ENCODE data around the gene C6orf58.

C6orf58 gene

DNA sequence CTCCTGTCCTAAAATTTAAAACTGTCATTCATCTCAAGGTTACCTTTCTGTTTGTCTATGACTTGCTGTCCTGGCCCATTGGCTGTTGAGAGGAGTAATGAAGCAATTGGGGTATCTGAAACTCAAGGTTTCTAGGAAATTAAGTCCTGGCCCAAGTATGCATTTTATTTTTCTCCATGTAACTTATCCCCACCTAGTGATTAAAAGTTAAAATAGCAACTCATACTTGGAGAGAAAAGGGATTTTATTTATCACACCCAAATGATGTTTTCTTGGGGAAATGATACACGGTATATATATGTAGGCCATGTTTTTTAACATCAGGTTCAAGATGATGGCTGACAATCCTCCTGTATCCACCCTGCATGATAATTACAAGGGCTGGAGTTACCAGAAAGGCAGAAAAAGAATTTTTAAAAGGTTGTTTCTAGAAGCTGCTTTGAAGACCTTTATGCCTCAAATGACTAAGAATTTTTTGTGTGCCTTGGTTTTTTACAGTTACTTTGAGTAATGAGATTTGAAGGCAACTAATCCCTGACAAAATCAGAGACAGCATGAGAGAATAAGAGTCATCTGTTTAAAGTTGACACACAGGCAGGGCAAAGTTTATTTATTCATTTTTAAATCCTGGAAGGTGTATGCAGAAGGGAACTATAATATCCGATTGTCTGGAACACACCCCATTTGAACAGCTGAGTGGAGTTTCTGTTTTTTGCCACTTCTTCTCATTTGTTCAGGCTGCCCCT, 28.9 kb upstream of the C6orf58 start:
- DNase-seq (ENCODE audit: low read depth), result no peak
- no peak overlapping the region for H3K4me3 ChIP-seq (ENCODE audit: low read depth, low read length)

DNA sequence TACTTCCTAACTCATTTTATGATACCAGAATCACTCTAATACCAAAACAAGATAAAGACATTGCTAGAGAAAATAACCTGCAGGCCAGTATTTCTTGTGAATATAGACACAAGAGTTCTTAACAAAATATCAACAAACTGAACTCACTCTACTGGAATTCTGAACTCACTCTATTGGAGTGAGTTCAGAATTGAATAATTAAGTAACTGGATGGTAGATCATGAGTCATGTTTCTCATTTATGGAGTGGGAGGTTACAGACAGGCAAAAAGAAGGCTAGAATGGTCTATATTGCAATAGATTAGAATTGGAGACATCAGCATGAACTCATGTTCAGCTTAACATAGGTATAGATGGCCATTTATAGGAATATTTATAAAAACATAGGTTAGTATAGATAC, 26.6 kb upstream of the C6orf58 start:
- DNase-seq (ENCODE audit: low read depth), result no peak
- in situ Hi-C loops (cut with HindIII; ENCODE audit: low sequenced_read_pairs), result no loop called here
- no peak overlapping the region for H3K4me3 ChIP-seq (ENCODE audit: low read depth, low read length)
- TF ChIP-seq, protein P1, sequence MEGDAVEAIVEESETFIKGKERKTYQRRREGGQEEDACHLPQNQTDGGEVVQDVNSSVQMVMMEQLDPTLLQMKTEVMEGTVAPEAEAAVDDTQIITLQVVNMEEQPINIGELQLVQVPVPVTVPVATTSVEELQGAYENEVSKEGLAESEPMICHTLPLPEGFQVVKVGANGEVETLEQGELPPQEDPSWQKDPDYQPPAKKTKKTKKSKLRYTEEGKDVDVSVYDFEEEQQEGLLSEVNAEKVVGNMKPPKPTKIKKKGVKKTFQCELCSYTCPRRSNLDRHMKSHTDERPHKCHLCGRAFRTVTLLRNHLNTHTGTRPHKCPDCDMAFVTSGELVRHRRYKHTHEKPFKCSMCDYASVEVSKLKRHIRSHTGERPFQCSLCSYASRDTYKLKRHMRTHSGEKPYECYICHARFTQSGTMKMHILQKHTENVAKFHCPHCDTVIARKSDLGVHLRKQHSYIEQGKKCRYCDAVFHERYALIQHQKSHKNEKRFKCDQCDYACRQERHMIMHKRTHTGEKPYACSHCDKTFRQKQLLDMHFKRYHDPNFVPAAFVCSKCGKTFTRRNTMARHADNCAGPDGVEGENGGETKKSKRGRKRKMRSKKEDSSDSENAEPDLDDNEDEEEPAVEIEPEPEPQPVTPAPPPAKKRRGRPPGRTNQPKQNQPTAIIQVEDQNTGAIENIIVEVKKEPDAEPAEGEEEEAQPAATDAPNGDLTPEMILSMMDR (IDR thresholded peaks at IDR 0.05; ENCODE audit: low read depth, low read length, missing control alignments), result no peak

More for the DNA sequence above, 28.9 kb upstream of the C6orf58 start:
- in situ Hi-C loops (cut with HindIII; ENCODE audit: low sequenced_read_pairs), result no loop called here
- TF ChIP-seq, protein P1 (IDR thresholded peaks at IDR 0.05; ENCODE audit: low read depth, low read length, missing control alignments), result no peak

DNA sequence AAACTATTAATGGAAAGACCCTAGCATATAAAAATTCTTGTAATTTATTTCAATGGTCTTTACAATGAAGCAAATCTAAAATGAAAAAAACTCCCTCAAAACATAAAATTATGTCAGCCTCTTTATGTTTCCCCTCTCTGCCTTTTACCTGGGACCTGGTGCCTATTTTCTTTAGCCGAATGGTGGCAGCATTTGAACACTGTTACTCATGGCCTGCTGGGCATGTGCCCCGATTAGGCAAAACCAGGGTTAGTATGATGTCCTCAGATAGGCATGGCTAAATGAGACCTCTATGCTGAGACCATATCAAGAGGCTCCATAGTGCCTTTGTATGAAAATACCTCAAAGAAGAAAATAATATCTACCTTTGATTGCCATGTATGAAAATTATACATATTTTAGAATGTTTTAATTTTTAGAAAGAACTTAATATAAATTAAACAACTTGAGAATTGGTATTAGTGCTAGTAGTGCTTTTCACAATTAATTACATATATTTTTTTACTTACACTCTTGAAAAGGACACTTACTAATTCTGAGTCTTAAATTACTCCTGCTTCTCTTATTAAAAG, 22.5 kb upstream of the C6orf58 start:
- TF ChIP-seq, protein P1 (IDR thresholded peaks at IDR 0.05; ENCODE audit: low read depth, low read length, missing control alignments), result peak; percentile 56
- in situ Hi-C loops (cut with HindIII; ENCODE audit: low sequenced_read_pairs), result no loop called here
- H3K4me3 ChIP-seq (ENCODE audit: low read depth, low read length), result no peak overlapping the region
- no peak for DNase-seq (ENCODE audit: low read depth)

DNA sequence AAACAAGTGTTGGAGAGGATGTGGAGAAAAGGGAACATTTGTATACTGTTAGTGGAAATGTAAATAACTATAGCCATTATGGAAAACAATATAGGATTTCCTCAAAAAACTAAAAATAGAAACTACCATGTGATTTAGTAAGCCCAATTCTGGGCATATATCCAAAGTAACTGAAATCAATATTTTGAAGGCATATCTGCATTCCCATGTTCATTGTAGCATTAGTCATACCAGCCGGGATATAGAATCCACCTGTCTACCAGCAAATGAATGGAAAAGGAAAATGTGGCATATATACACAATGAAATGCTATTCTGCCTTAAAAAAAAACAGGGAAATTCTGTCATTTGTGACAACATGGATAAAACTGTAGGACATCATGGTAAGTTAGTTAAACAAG, 15.3 kb upstream of the C6orf58 start:
- in situ Hi-C loops (cut with HindIII; ENCODE audit: low sequenced_read_pairs), result no loop called here
- no peak for DNase-seq (ENCODE audit: low read depth)
- H3K4me3 ChIP-seq (ENCODE audit: low read depth, low read length), result no peak overlapping the region
- TF ChIP-seq, protein P1 (IDR thresholded peaks at IDR 0.05; ENCODE audit: low read depth, low read length, missing control alignments), result no peak

DNA sequence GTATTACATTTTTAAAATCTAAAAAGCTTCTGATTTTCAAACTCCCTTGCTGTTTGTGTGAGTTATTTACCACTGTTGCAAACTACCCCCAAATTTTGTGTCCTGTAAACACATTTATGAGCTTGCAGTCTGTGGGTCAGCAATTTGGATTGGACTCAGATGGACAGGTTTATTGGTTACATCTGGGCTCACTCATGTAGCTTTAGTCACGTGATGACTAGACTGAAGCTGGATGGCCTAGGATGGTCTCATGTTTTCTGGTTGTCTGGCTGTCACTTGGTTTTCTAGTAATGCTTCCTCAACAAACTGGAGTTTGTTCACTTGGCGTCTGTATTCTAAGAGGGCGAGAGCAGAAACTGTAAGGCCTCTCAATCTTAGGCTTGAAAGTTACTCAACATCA, 12.2 kb upstream of the C6orf58 start:
- in situ Hi-C loops (cut with HindIII; ENCODE audit: low sequenced_read_pairs), result no loop called here
- TF ChIP-seq, protein P1 (IDR thresholded peaks at IDR 0.05; ENCODE audit: low read depth, low read length, missing control alignments), result no peak
- H3K4me3 ChIP-seq (ENCODE audit: low read depth, low read length), result no peak overlapping the region
- DNase-seq (ENCODE audit: low read depth), result no peak

DNA sequence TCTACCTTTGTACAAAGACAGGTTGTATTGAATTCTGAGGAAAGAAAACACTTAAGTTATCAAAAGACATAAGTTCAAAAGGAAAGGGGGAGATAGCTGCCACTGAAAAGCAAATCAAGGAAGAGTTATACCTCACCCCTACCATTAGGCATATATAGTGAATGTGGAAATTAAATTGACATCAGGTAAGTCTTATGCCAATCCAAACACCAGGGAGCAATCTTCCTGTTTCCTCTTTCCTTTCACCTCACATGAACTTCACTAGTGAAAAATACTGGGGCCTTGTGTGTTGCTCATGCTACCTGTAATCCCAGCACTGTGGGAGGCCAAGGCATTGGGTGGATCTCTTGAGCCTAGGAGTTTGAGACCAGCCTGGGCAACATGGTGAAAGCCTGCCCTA, 10.9 kb upstream of the C6orf58 start:
- in situ Hi-C loops (cut with HindIII; ENCODE audit: low sequenced_read_pairs), result no loop called here
- H3K4me3 ChIP-seq (ENCODE audit: low read depth, low read length), result no peak overlapping the region
- DNase-seq (ENCODE audit: low read depth), result no peak
- TF ChIP-seq, protein P1 (IDR thresholded peaks at IDR 0.05; ENCODE audit: low read depth, low read length, missing control alignments), result no peak
